Loucy (cell line): ENCODE data around the gene CELF4.

Experiments
- H2AFZ ChIP-seq: fragments of 200-600 bp; sonication (generic); 2 replicates; pipeline ENCODE4 v1.6.0; 2016; ENCODE audit warnings: antibody characterized with exemption, mild to moderate bottlenecking, low read length, moderate library complexity
- H3F3A ChIP-seq: fragments of 200-600 bp; 2 replicates; pipeline ENCODE4 v1.6.0; 2016; ENCODE audit warnings: antibody characterized with exemption, low read depth, mild to moderate bottlenecking
- H3K27me3 ChIP-seq: fragments of 200-600 bp; sonication (generic); 2 replicates; pipeline ENCODE4 v1.6.1; 2014; ENCODE audit warnings: low read length, mild to moderate bottlenecking; ENCODE audit not compliant: insufficient read depth, poor library complexity, severe bottlenecking
- H3K36me3 ChIP-seq: fragments of 200-600 bp; sonication (generic); 2 replicates; pipeline ENCODE4 v1.6.1; 2016; ENCODE audit warnings: low read length; ENCODE audit not compliant: insufficient read depth
- H3K4me1 ChIP-seq: fragments of 200-600 bp; sonication (generic); 2 replicates; pipeline ENCODE4 v1.5.1; 2014; ENCODE audit warnings: low read length, mild to moderate bottlenecking; ENCODE audit not compliant: insufficient read depth, poor library complexity, severe bottlenecking
- H3K4me2 ChIP-seq: fragments of 200-600 bp; sonication (generic); 2 replicates; pipeline ENCODE4 v1.6.0; 2014; ENCODE audit warnings: antibody characterized with exemption, low read length, low read depth, mild to moderate bottlenecking; ENCODE audit not compliant: poor library complexity, severe bottlenecking
- H3K4me3 ChIP-seq: fragments of 200-600 bp; sonication (generic); 2 replicates; pipeline ENCODE4 v1.5.1; 2014; ENCODE audit warnings: low read length, mild to moderate bottlenecking, mixed read lengths; ENCODE audit not compliant: poor library complexity, severe bottlenecking
- H3K79me2 ChIP-seq: fragments of 200-600 bp; sonication (generic); 2 replicates; pipeline ENCODE4 v1.6.1; 2014; ENCODE audit warnings: low read length; ENCODE audit not compliant: insufficient read depth
- H3K9ac ChIP-seq: fragments of 200-600 bp; sonication (generic); 2 replicates; pipeline ENCODE4 v1.6.0; 2014; ENCODE audit warnings: mild to moderate bottlenecking, low read depth, low read length, moderate library complexity; ENCODE audit not compliant: poor library complexity, severe bottlenecking
- H3K9me2 ChIP-seq: fragments of 200-600 bp; sonication (generic); replicated peaks from 2 replicates; pipeline ENCODE4 v1.6.1; 2016; ENCODE audit warnings: low read depth, low read length, mixed read lengths
- H3K9me3 ChIP-seq: fragments of 200-600 bp; sonication (generic); 2 replicates; pipeline ENCODE4 v1.6.1; 2014; ENCODE audit warnings: mild to moderate bottlenecking, antibody characterized with exemption, low read length, low read depth; ENCODE audit not compliant: insufficient read depth
- H4K20me1 ChIP-seq: fragments of 200-600 bp; sonication (generic); 2 replicates; pipeline ENCODE4 v1.6.0; 2014; ENCODE audit warnings: antibody characterized with exemption, low read length, mild to moderate bottlenecking; ENCODE audit not compliant: insufficient read depth, poor library complexity, severe bottlenecking
- CTCF ChIP-seq: fragments of 200-600 bp; sonication (generic); conservative IDR thresholded peaks from 2 replicates; pipeline ENCODE4 v1.5.1; 2014; ENCODE audit warnings: mild to moderate bottlenecking, antibody characterized with exemption, low read length
- EZH2phosphoT487 ChIP-seq: fragments of 200-600 bp; IDR thresholded peaks from 2 replicates; pipeline ENCODE4 v1.6.1; 2018; ENCODE audit warnings: antibody characterized with exemption, mild to moderate bottlenecking, moderate library complexity, borderline replicate concordance

Gene CELF4

GRCh38 chr18:37378336-37379010 lies 187.1 kb downstream of the CELF4 start:
- H3K27me3 ChIP-seq = no peaks in the 10 kb centered on the region
- H3K9me3 ChIP-seq = no peaks in the 10 kb centered on the region
- H3F3A ChIP-seq = no peaks in the 10 kb centered on the region
- TF ChIP-seq CTCF (no peak), EZH2phosphoT487 (no peak)
- H3K4me1 ChIP-seq = no peaks in the 10 kb centered on the region
- H3K36me3 ChIP-seq = no peaks in the 10 kb centered on the region
- H4K20me1 ChIP-seq = no peaks in the 10 kb centered on the region
- H3K4me2 ChIP-seq = no peak overlapping the region
- no peak overlapping the region for H3K9ac ChIP-seq
- H2AFZ ChIP-seq = no peak overlapping the region
- no peak overlapping the region for H3K4me3 ChIP-seq
- no peaks in the 10 kb centered on the region for H3K9me2 ChIP-seq
- no peaks in the 10 kb centered on the region for H3K79me2 ChIP-seq

DNA sequence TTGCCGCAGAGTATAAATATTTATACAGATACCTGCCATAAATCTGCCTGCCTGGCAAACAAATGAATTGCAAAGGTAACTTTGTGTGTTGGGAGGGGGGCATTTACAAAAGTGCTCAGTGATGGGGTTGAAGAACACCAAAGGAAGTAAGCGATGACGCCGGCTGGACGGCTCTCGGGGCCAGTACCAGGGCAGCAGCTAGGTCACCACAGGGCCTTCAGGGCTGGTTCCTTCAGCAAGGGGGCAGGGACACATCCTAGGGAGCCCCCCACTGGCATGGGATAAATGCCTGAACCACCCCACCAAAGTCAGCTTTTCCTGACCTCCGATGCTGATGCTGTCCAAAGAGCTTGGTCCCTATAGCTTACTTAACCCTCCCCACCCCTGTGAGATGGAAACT lies 190.4 kb downstream of the CELF4 start:
- no peaks in the 10 kb centered on the region for H3K36me3 ChIP-seq
- no peaks in the 10 kb centered on the region for H3K27me3 ChIP-seq
- H3K9ac ChIP-seq = no peak overlapping the region
- no peaks in the 10 kb centered on the region for H3K4me1 ChIP-seq
- no peaks in the 10 kb centered on the region for H3K9me3 ChIP-seq
- no peak overlapping the region for H3K4me3 ChIP-seq
- no peak overlapping the region for H2AFZ ChIP-seq
- H3K79me2 ChIP-seq = no peaks in the 10 kb centered on the region
- no peaks in the 10 kb centered on the region for H4K20me1 ChIP-seq
- H3F3A ChIP-seq = no peaks in the 10 kb centered on the region
- no peak for TF ChIP-seq CTCF
- no peak for TF ChIP-seq EZH2phosphoT487
- no peaks in the 10 kb centered on the region for H3K9me2 ChIP-seq
- no peak overlapping the region for H3K4me2 ChIP-seq

- no peaks in the 10 kb centered on the region for H3K79me2 ChIP-seq
- H3K4me1 ChIP-seq = no peaks in the 10 kb centered on the region
- no peak overlapping the region for H3K9ac ChIP-seq
- H3K27me3 ChIP-seq = no peaks in the 10 kb centered on the region
- TF ChIP-seq EZH2phosphoT487 (no peak), CTCF (no peak)
- H3K9me3 ChIP-seq = no peaks in the 10 kb centered on the region
- no peaks in the 10 kb centered on the region for H4K20me1 ChIP-seq
- no peak overlapping the region for H2AFZ ChIP-seq
- H3K4me2 ChIP-seq = no peak overlapping the region
- H3K36me3 ChIP-seq = no peaks in the 10 kb centered on the region
- no peak overlapping the region for H3K4me3 ChIP-seq
- no peaks in the 10 kb centered on the region for H3F3A ChIP-seq
- no peaks in the 10 kb centered on the region for H3K9me2 ChIP-seq
These were observed 197.3 kb downstream of the CELF4 start for GRCh38 chr18:37368110-37368954.
